ENCODE measurements around the gene TRDN.

Gene TRDN

GRCh38 chr6:123169774-123170095, 467.0 kb downstream of the TRDN start:
- DNase-seq (ENCODE audit: low spot score): no peak

GRCh38 chr6:123168892-123169773, 467.6 kb downstream of the TRDN start:
- DNase-seq (ENCODE audit: low spot score): no peak

- no peak for DNase-seq (ENCODE audit: low spot score)
These were observed 468.3 kb downstream of the TRDN start for GRCh38 chr6:123168466-123168865.

All from HuH-7.5 (cell line).